ENCODE measurements around the gene ANKUB1. TPM values are rescaled to one million over a fixed set of nuclear protein-coding genes. Genes with fewer than 3 reads are reported as not detected.
A peak's percentile ranks its signal among the peaks of the same experiment; 100 is the strongest.

ANKUB1 gene
- total RNA-seq, 1 experiment from 2014 or later, result not detected

DNA sequence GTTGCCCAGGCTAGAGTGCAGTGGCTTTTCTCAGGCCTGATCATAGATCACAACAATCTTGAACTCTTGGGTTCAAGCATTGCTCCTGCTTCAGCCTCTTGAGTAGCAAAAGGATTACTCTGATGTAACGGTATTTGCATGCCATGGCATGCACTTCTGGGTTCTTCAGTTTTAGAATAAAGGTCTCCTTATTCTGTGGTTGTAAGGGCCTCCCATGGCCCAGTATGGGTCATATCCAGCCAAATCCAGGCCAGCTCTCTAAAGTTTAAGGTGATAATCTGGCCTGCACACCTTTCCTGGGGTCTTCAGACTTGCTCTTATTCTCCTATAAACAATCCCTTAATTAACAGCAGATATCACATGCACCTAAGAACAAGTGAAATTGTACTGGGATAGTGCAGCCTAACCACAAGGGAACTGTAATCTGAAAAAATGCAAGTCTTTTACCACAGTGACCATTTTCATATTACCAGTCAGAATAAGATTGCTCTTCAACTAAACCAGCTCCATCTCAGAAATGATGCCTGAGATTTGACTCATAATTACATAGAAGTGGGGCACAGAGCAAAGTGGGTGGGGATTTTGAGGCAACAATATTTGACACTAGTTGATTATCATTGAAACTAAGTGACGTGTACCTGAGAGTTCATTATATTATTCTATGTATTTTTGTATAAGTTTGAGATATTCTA, 65.5 kb downstream of the ANKUB1 start (continued):
- TF ChIP-seq CTCF (IDR thresholded peaks at IDR 0.05) (no peak), ETV6 (CRISPR knock-in tag; IDR thresholded peaks at IDR 0.05) (no peak), ZNF423 (CRISPR knock-in tag; IDR thresholded peaks at IDR 0.05) (no peak)

DNA sequence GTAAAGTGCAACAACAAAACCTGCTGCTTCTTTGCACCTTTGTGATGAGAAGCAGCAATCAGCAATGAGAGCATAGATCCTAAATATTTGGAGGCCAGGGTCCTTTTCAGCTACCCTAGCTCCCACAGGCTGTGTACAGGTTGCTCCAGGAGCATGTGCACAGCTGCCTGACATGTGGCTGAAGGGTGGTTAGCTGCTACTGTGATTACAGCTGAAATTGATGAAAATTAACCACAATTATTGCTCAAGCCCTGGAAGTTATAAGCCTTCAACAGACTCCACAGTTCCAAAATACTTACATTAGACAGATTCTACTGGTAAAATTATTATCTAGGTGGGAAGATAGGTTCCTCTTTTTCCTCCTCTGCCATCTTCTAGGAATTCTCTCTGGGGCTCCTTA, 68.6 kb downstream of the ANKUB1 start:
- ATAC-seq, result no peak

DNA sequence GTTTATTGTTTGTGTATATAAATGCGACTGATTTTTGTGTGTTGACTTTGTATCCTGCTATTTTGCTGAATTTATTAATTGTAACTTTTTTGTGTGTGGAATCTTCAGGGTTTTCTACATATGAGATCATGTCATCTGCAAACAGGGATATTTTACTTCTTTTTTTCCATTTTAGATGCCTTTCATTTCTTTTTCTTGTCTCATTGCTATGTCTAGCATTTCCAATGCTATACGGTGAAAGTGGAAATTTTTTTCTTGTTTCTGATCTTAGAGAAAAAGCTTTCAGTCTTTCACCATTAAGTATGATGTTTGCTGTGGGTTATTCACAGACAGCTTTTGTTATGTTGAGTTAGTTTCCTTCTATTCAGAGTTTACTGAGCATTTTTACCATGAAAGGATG, 71.4 kb downstream of the ANKUB1 start:
- POLR2A ChIA-PET, result no interaction called here
- no peak for ATAC-seq
- Mint-ChIP-seq H3K9me3 (peaks cover 36% of the 10 kb centered on the region), H3K4me3 (no peak overlapping the region), H3K4me1 (peaks cover 4% of the 10 kb centered on the region), H3K36me3 (peaks cover 24% of the 10 kb centered on the region), H3K27ac (no peak overlapping the region), H3K27me3 (ENCODE audit: low read depth) (no peaks in the 10 kb centered on the region)
- TF ChIP-seq ZNF671 (CRISPR knock-in tag; IDR thresholded peaks at IDR 0.05) (no peak), GTF2I (CRISPR knock-in tag; conservative IDR thresholded peaks at IDR 0.05) (0 out of 2 replicates have a peak, but pooled peaks have one; percentile 24), ZNF263 (CRISPR knock-in tag; IDR thresholded peaks at IDR 0.05; ENCODE audit: low read depth) (no peak)
- CTCF ChIA-PET, result no interaction called here
- DNase-seq (ENCODE audit: low spot score), result no peak

More for the DNA sequence above, 68.6 kb downstream of the ANKUB1 start:
- peaks cover 36% of the 10 kb centered on the region for H3K9me3 Mint-ChIP-seq
- H3K4me1 Mint-ChIP-seq, result no peaks in the 10 kb centered on the region
- POLR2A ChIA-PET, result interaction anchor here (0.7 kb wide), 1 partner anchor 164 kb away, joined by 3 read pairs; no protein-coding TSS in a partner anchor
- no peak overlapping the region for H3K4me3 Mint-ChIP-seq
- no peak for TF ChIP-seq NFYB (CRISPR knock-in tag; conservative IDR thresholded peaks at IDR 0.05; ENCODE audit: low read depth)
- TF ChIP-seq CREB1 (CRISPR knock-in tag; IDR thresholded peaks at IDR 0.05), result no peak
- no peak for TF ChIP-seq JUN (CRISPR knock-in tag; IDR thresholded peaks at IDR 0.05)
- TF ChIP-seq, protein P1, sequence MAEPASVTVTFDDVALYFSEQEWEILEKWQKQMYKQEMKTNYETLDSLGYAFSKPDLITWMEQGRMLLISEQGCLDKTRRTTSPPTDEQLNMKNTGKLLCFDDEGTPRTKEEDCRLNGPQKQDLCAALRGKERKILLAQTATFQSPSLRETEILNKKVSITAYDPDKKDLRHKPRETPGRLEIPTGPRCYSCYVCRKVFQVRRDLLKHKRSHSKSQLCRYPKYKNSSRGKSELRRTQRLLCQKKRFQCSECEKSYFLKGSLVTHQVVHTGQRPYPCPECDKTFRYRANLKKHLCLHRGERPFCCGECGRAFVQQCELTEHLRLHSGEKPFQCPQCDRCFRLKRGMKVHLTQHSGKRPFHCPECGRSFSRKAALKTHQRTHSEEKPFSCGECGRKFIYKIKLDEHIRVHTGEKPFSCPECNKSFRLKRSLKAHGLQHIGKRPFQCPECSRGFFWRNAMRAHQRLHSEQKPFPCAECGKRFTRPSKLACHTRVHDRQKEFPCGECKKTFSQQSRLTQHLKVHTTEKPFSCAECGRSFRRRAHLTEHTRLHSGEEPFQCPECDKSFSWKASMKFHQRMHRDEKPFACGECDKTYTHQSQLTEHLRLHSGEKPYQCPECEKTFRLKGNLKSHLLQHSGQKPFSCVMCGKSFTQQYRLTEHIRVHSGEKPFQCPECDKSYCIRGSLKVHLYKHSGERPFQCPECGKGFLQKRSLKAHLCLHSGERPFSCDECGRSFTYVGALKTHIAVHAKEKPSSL (CRISPR knock-in tag; conservative IDR thresholded peaks at IDR 0.05), result no peak
- TF ChIP-seq ZNF263 (CRISPR knock-in tag; IDR thresholded peaks at IDR 0.05; ENCODE audit: low read depth), result no peak
- no peak for TF ChIP-seq AFF4 (CRISPR knock-in tag; IDR thresholded peaks at IDR 0.05; ENCODE audit: borderline replicate concordance)
- no peak for DNase-seq (ENCODE audit: low spot score)
- H3K27me3 Mint-ChIP-seq (ENCODE audit: low read depth), result no peaks in the 10 kb centered on the region
- CTCF ChIA-PET, result no interaction called here
- no peak overlapping the region for H3K27ac Mint-ChIP-seq
- H3K36me3 Mint-ChIP-seq, result peaks cover 24% of the 10 kb centered on the region

Data from WTC11 (cell line).